HepG2 (cell line): ENCODE results near the gene TMEM185B.

Experiments
- POGZ ChIP-seq: sonication (generic); formaldehyde crosslinking; IDR thresholded peaks from 2 replicates; pipeline ENCODE4 v1.4.0; 2020; ENCODE audit warnings: mild to moderate bottlenecking, missing genetic modification reagents
- ZNF224 ChIP-seq: sonication (generic); formaldehyde crosslinking; IDR thresholded peaks from 2 replicates; pipeline ENCODE4 v1.5.0; 2020; ENCODE audit warnings: mild to moderate bottlenecking, missing genetic modification reagents
- TF ChIP-seq, protein P1 (sequence below): sonication (generic); formaldehyde crosslinking; IDR thresholded peaks from 2 replicates; pipeline ENCODE4 v1.8.1; 2022; ENCODE audit warnings: mild to moderate bottlenecking, missing genetic modification reagents

DNA sequence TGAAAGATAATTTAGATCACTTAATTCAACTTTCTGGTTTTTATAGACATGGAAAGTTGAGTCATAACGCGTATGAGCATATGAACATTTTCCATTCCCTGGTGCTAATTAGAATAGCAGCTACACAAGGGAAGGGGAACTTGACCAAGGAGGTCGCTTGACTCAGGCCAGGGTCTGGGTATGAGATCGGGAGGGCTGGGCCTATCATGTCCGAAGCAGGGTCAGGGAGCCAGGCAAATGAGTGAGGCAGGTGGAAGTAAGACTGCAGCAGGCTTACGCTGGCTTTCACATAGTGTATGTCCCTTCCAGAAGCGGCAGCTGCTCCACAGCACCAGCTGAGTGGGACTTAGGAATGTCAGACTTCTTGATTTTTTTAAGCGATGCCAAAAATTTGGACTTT lies 44.1 kb upstream of the TMEM185B start:
- TF ChIP-seq ZNF224 (CRISPR knock-in tag) (no peak), POGZ (CRISPR knock-in tag) (no peak)
- TF ChIP-seq, protein P1, sequence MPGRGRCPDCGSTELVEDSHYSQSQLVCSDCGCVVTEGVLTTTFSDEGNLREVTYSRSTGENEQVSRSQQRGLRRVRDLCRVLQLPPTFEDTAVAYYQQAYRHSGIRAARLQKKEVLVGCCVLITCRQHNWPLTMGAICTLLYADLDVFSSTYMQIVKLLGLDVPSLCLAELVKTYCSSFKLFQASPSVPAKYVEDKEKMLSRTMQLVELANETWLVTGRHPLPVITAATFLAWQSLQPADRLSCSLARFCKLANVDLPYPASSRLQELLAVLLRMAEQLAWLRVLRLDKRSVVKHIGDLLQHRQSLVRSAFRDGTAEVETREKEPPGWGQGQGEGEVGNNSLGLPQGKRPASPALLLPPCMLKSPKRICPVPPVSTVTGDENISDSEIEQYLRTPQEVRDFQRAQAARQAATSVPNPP, result no peak
